Smooth muscle cell (in vitro differentiated cells): Measurements from ENCODE around the gene SRC. TPM values are rescaled to one million over a fixed set of nuclear protein-coding genes. Genes with fewer than 3 reads are reported as not detected.

Experiments
- DNase-seq: peaks from one replicate; lab custom pipeline; 2025; ENCODE audit not compliant: unreplicated experiment; lab: John Stamatoyannopoulos, UW
- H2AFZ ChIP-seq: fragments of 200-600 bp; sonication (generic); 2 replicates; pipeline ENCODE4 v1.6.0; 2016; ENCODE audit warnings: antibody characterized with exemption, low read depth, mild to moderate bottlenecking
- H3F3A ChIP-seq: fragments of 200-600 bp; sonication (generic); 2 replicates; pipeline ENCODE4 v1.6.0; 2017; ENCODE audit warnings: antibody characterized with exemption, low read depth
- H3K27ac ChIP-seq: fragments of 200-600 bp; sonication (generic); 2 replicates; pipeline ENCODE4 v1.5.1; 2016; ENCODE audit warnings: low read depth, mild to moderate bottlenecking
- H3K27me3 ChIP-seq: fragments of 200-600 bp; sonication (generic); 2 replicates; pipeline ENCODE4 v1.6.1; 2016; ENCODE audit warnings: low read depth, mild to moderate bottlenecking
- H3K36me3 ChIP-seq: fragments of 200-600 bp; sonication (generic); 2 replicates; pipeline ENCODE4 v1.5.1; 2016; ENCODE audit warnings: low read depth
- H3K4me1 ChIP-seq: fragments of 200-600 bp; sonication (generic); 2 replicates; pipeline ENCODE4 v1.5.1; 2016; ENCODE audit warnings: low read depth
- H3K4me2 ChIP-seq: fragments of 200-600 bp; sonication (generic); 2 replicates; pipeline ENCODE4 v1.6.0; 2016; ENCODE audit warnings: mild to moderate bottlenecking
- H3K4me3 ChIP-seq: fragments of 200-600 bp; sonication (generic); 2 replicates; pipeline ENCODE4 v1.5.1; 2016; ENCODE audit warnings: mild to moderate bottlenecking
- H3K79me2 ChIP-seq: fragments of 200-600 bp; sonication (generic); 2 replicates; pipeline ENCODE4 v1.6.0; 2016; ENCODE audit warnings: low read depth, mild to moderate bottlenecking
- H3K9ac ChIP-seq: fragments of 200-600 bp; sonication (generic); 2 replicates; pipeline ENCODE4 v1.6.0; 2016; ENCODE audit warnings: low read depth
- H3K9me3 ChIP-seq: fragments of 200-600 bp; sonication (generic); replicated peaks from 2 replicates; pipeline ENCODE4 v1.5.1; 2016; ENCODE audit warnings: low read depth
- H4K20me1 ChIP-seq: fragments of 200-600 bp; sonication (generic); 2 replicates; pipeline ENCODE4 v1.6.0; 2016; ENCODE audit warnings: low read depth
- CTCF ChIP-seq: fragments of 200-600 bp; sonication (generic); IDR thresholded peaks from 2 replicates; pipeline ENCODE4 v1.5.1; 2017; ENCODE audit warnings: borderline replicate concordance, mild to moderate bottlenecking, antibody characterized with exemption; ENCODE audit not compliant: insufficient read depth, poor library complexity, severe bottlenecking
- WGBS: methylation state at CpG from one replicate; pipeline ENCODE4 v1.1.7; 2016; ENCODE audit warnings: low lambda C conversion rate; 5-methylcytosine and 5-hydroxymethylcytosine counted together
- polyA plus RNA-seq: library from polyadenylated mRNA; unstranded; fragments of >200 nt; fragmentation: Nextera tagmentation; extraction: Ambion mirVana; gene quantifications from 2 replicates; pipeline ENCODE4 v1.2.1, GENCODE V29; 2016
- total RNA-seq: library from RNA; depleted of rRNA; stranded (reverse); fragments of >200 nt; gene quantifications from 2 replicates; pipeline ENCODE4 v1.2.3, GENCODE V29; 2014

SRC gene
- total and polyA plus RNA-seq, 2 experiments from 2014 or later, result 26.0 to 36.5 TPM

GRCh38 chr20:37430044-37430443 lies 84.1 kb downstream of the SRC start:
- no peaks in the 10 kb centered on the region for H3F3A ChIP-seq
- H3K79me2 ChIP-seq, result no peaks in the 10 kb centered on the region
- H3K4me1 ChIP-seq, result no peaks in the 10 kb centered on the region
- H3K9me3 ChIP-seq, result no peaks in the 10 kb centered on the region
- no peak overlapping the region for H3K27ac ChIP-seq
- no peak overlapping the region for H2AFZ ChIP-seq
- no peaks in the 10 kb centered on the region for H4K20me1 ChIP-seq
- DNase-seq, result no peak
- H3K4me3 ChIP-seq, result no peak overlapping the region
- H3K27me3 ChIP-seq, result peaks cover 36% of the 10 kb centered on the region
- no peak for TF ChIP-seq CTCF
- H3K9ac ChIP-seq, result no peak overlapping the region
- no peak overlapping the region for H3K4me2 ChIP-seq
- H3K36me3 ChIP-seq, result no peaks in the 10 kb centered on the region

- no peaks in the 10 kb centered on the region for H4K20me1 ChIP-seq
- H3K36me3 ChIP-seq, result no peaks in the 10 kb centered on the region
- H3K4me2 ChIP-seq, result no peak overlapping the region
- peaks cover 43% of the 10 kb centered on the region for H3K27me3 ChIP-seq
- TF ChIP-seq CTCF, result no peak
- H3K27ac ChIP-seq, result no peak overlapping the region
- H3F3A ChIP-seq, result no peaks in the 10 kb centered on the region
- no peak overlapping the region for H2AFZ ChIP-seq
- H3K4me1 ChIP-seq, result no peaks in the 10 kb centered on the region
- H3K4me3 ChIP-seq, result no peak overlapping the region
- H3K9me3 ChIP-seq, result no peaks in the 10 kb centered on the region
- DNase-seq, result no peak
- H3K9ac ChIP-seq, result no peak overlapping the region
- H3K79me2 ChIP-seq, result no peaks in the 10 kb centered on the region
- WGBS, result 83% methylated on average over 7 of the region's 7 CpGs
Observed at GRCh38 chr20:37430778-37431460, 85.0 kb downstream of the SRC start.

GRCh38 chr20:37431786-37432185 lies 85.8 kb downstream of the SRC start:
- Histone ChIP-seq H3K27me3 (peaks cover 43% of the 10 kb centered on the region), H3K79me2 (no peaks in the 10 kb centered on the region), H3K9me3 (no peaks in the 10 kb centered on the region), H2AFZ (no peak overlapping the region), H3K27ac (no peak overlapping the region), H3F3A (no peaks in the 10 kb centered on the region), H3K4me2 (no peak overlapping the region), H3K4me3 (no peak overlapping the region), H3K4me1 (no peaks in the 10 kb centered on the region), H3K36me3 (no peaks in the 10 kb centered on the region), H3K9ac (no peak overlapping the region), H4K20me1 (no peaks in the 10 kb centered on the region)
- DNase-seq, result no peak
- no peak for TF ChIP-seq CTCF
- 94% methylated on average over 12 of the region's 12 CpGs for WGBS

- TF ChIP-seq CTCF, result no peak
Observed at GRCh38 chr20:37432606-37433005, 86.7 kb downstream of the SRC start.

More at GRCh38 chr20:37432606-37433005, 86.7 kb downstream of the SRC start:
- H3K27ac ChIP-seq, result no peak overlapping the region
- H3K9me3 ChIP-seq, result no peaks in the 10 kb centered on the region
- no peaks in the 10 kb centered on the region for H3K4me1 ChIP-seq
- no peak for DNase-seq
- H3K79me2 ChIP-seq, result no peaks in the 10 kb centered on the region
- H3K4me2 ChIP-seq, result no peak overlapping the region
- H3K36me3 ChIP-seq, result no peaks in the 10 kb centered on the region
- H2AFZ ChIP-seq, result no peak overlapping the region
- H3K9ac ChIP-seq, result no peak overlapping the region
- no peaks in the 10 kb centered on the region for H4K20me1 ChIP-seq
- no peak overlapping the region for H3K4me3 ChIP-seq
- no peaks in the 10 kb centered on the region for H3F3A ChIP-seq
- WGBS, result 71% methylated on average over 1 of the region's 1 CpG
- peaks cover 43% of the 10 kb centered on the region for H3K27me3 ChIP-seq
